Stomach (tissue), 4 donors: ENCODE measurements around the gene RRH.

ENCODE experiments used
- POLR2A ChIP-seq, 4 donors: fragments of 450-650 bp; IDR thresholded peaks; one replicate each; pipeline ENCODE4 v1.6.1; 2016; ENCODE audit warnings: antibody characterized with exemption in 4 of 4, control low read depth in 2 of 4, mild to moderate bottlenecking in 1 of 4, moderate library complexity in 1 of 4
- POLR2AphosphoS5 ChIP-seq, 3 donors: sonication (generic); formaldehyde crosslinking; IDR thresholded peaks; one replicate each; pipeline ENCODE4 v1.6.1; 2016; ENCODE audit warnings: antibody characterized with exemption in 3 of 3
- TF ChIP-seq, protein P1 (sequence below), 7 experiments: fragments of 450-650 bp in 4 of 7; fragments of 200-600 bp in 3 of 7; sonication (generic) in 3 of 7; IDR thresholded peaks; one replicate each; pipeline ENCODE4 v1.5.1; 2016 to 2019; ENCODE audit warnings: antibody characterized with exemption in 7 of 7, control low read depth in 2 of 7, mild to moderate bottlenecking in 1 of 7

DNA sequence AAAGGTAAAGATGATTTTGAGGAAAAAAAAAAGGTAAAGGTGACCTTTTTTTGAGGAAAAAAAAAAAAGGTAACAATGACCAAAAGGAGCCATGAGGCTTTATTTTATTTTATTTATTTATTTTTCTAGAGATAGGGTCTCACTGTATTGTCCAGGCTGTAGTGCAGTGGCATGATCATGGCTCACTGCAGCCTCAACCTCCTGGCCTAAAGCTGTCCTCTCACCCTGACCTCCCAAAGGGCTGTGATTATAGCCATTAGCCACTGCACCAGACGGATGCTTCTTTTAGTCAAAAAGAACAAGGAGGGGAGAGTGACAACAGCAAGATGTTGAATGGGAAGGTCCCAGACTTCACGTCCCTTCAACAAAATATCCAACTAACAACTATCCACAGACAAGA, 50.6 kb downstream of the RRH start:
- TF ChIP-seq, protein P1, sequence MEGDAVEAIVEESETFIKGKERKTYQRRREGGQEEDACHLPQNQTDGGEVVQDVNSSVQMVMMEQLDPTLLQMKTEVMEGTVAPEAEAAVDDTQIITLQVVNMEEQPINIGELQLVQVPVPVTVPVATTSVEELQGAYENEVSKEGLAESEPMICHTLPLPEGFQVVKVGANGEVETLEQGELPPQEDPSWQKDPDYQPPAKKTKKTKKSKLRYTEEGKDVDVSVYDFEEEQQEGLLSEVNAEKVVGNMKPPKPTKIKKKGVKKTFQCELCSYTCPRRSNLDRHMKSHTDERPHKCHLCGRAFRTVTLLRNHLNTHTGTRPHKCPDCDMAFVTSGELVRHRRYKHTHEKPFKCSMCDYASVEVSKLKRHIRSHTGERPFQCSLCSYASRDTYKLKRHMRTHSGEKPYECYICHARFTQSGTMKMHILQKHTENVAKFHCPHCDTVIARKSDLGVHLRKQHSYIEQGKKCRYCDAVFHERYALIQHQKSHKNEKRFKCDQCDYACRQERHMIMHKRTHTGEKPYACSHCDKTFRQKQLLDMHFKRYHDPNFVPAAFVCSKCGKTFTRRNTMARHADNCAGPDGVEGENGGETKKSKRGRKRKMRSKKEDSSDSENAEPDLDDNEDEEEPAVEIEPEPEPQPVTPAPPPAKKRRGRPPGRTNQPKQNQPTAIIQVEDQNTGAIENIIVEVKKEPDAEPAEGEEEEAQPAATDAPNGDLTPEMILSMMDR (IDR thresholded peaks at IDR 0.05) = no peak
- TF ChIP-seq POLR2AphosphoS5 (IDR thresholded peaks at IDR 0.05) = no peak
- no peak for TF ChIP-seq POLR2A (IDR thresholded peaks at IDR 0.05)
